ENCODE results near the gene HSD11B1.

GRCh38 chr1:209703834-209704504 is 677 bp upstream of the HSD11B1 start:
- TF ChIP-seq CTCF (IDR thresholded peaks at IDR 0.05) = no peak
- TF ChIP-seq POLR2A (IDR thresholded peaks at IDR 0.05) = no peak
